ENCODE data around the gene TRIM29.

Gene TRIM29

DNA sequence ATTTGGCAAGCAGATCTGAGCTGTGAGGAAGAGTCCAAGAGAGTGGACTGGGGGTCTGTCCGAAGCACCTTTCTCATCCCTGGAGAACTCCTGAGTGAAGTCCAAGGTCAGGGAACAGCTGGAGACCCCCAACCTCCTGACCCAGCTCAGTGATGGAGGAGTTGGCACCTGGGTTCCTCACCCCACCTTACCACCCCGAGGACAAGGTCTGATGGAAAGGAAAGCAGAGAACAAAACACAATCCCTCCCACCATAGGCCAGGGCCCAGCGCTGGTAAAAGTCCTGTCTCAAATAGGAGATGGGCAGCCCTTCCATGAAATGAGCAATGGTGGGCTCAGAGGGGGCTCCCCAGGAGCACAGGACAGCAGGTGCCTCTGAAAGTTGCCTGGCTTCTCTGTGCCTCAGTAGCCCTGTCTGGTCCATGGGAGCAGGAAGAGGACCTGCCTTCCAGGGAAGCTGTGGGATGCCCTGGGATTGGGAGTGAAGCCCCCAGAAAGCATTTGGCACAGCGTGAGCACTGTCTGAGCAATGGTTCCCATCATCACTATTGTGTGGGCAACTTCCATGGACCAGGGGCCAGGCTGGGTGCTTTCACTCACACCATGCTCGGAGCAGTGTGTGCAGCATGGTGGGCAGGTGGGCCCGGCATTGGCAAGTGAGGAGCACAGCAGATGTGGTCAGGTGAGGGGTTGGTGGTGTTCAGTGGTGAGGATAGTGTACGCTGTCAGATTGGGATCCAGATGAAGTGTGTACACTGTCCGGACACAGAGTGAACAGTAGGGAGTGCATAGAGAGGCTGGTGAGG lies 7.5 kb downstream of the TRIM29 start:
- TF ChIP-seq EP300 (IDR thresholded peaks at IDR 0.05; ENCODE audit: borderline replicate concordance) (no peak), CEBPB (IDR thresholded peaks at IDR 0.05) (no peak), TEAD4 (IDR thresholded peaks at IDR 0.05) (no peak), CREB1 (IDR thresholded peaks at IDR 0.05; ENCODE audit: low read depth) (no peak), TAF1 (IDR thresholded peaks at IDR 0.05; ENCODE audit: low read depth) (no peak), TCF12 (IDR thresholded peaks at IDR 0.05; ENCODE audit: low read depth) (no peak), EGR1 (IDR thresholded peaks at IDR 0.05) (no peak), REST (IDR thresholded peaks at IDR 0.05; ENCODE audit: low read depth) (no peak)

DNA sequence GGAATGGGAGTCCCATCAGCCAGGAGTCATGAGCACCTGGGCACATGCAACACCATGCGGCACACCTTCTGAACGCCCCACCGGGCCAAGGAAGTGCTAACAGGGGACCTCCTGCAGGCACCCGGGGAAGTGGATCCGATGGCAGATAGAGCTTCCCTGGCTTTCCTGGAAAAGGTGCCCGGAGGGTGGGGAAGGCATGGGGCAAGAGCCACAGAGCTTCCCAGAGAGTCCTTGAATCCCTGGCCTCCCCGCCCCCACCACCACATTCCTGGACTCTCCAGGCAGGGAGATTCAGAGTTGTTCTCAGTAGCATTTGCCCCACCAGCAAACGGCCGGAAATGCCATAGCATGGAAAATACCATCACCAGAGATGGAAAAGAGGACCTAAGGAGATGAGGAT lies 8.3 kb downstream of the TRIM29 start:
- no peak for TF ChIP-seq TCF12 (IDR thresholded peaks at IDR 0.05; ENCODE audit: low read depth)
- no peak for TF ChIP-seq EP300 (IDR thresholded peaks at IDR 0.05; ENCODE audit: borderline replicate concordance)
- no peak for TF ChIP-seq CEBPB (IDR thresholded peaks at IDR 0.05)

DNA sequence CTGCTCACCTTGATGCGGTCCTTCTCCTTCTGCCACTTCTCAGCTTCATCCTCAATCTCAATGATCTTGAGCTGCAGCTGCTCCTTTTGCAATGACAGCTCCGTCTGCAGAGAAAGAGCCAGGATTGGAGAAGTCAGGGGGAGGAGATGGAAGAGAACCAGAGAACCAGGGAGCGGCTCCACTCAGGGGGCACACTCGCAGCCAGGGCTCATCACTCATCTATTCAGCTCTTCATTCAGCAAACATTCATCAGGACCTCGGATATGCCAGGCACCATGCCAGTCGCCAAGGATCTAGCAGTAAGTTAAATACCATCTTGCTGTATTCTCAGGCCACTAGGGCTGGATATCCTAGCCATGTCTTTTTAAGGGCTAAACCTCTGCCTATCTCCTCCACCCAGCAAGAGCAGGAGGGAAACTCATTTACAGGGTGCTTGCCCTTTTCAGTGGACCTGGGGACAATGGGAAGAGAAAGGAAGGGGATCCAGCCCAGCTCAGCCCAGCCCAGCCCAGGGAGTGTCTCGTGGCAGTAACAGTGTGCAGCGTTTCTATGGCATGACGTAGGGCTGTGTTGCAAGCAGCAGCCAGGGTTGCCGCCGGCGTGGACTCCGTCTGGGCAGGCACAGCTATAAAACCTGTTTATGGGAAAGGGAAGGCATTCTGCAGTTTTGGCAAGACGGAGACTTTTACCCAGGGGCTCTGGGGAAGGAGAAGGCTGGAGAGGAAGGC lies 9.4 kb downstream of the TRIM29 start:
- TF ChIP-seq CEBPB (IDR thresholded peaks at IDR 0.05) (peak; percentile 81), CREB1 (IDR thresholded peaks at IDR 0.05; ENCODE audit: low read depth) (no peak), NFIC (IDR thresholded peaks at IDR 0.05) (no peak), MAX (IDR thresholded peaks at IDR 0.05) (0 out of 2 replicates have a peak, but pooled peaks have one; percentile 21), TCF12 (IDR thresholded peaks at IDR 0.05; ENCODE audit: low read depth) (no peak)

DNA sequence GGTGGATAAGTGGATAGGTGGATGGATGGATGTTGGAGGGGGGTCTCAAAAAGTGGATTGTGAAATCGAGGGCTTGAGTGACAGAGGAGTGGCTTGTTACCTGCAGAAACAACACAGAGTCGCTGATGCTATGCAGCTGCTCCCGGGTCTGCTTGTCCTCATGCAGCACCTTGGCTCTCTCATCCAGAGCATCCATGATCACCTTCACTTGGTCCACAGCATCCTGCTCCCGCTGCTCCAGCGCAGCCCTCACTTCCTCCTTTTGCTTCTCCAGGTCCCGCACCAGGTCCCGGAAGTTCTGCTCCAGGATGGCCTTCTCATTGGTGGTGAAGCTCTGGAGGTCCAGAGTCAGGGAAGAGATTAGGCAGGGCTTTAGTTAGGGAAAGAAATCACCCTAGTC lies 10.7 kb downstream of the TRIM29 start:
- TF ChIP-seq FOXM1 (IDR thresholded peaks at IDR 0.05; ENCODE audit: borderline replicate concordance, low read depth) (no peak), RAD21 (IDR thresholded peaks at IDR 0.05; ENCODE audit: low read depth) (no peak), CREB1 (IDR thresholded peaks at IDR 0.05; ENCODE audit: low read depth) (no peak), CEBPB (IDR thresholded peaks at IDR 0.05) (no peak), EP300 (IDR thresholded peaks at IDR 0.05; ENCODE audit: borderline replicate concordance) (no peak), REST (IDR thresholded peaks at IDR 0.05; ENCODE audit: low read depth) (no peak), TEAD4 (IDR thresholded peaks at IDR 0.05) (no peak), YY1 (IDR thresholded peaks at IDR 0.05; ENCODE audit: low read depth) (no peak), EGR1 (IDR thresholded peaks at IDR 0.05) (no peak), TCF12 (IDR thresholded peaks at IDR 0.05; ENCODE audit: low read depth) (no peak), NFIC (IDR thresholded peaks at IDR 0.05) (no peak), ZBTB7A (IDR thresholded peaks at IDR 0.05; ENCODE audit: low read depth) (no peak), MAX (IDR thresholded peaks at IDR 0.05) (no peak), TAF1 (IDR thresholded peaks at IDR 0.05; ENCODE audit: low read depth) (no peak), USF1 (IDR thresholded peaks at IDR 0.05) (no peak)

DNA sequence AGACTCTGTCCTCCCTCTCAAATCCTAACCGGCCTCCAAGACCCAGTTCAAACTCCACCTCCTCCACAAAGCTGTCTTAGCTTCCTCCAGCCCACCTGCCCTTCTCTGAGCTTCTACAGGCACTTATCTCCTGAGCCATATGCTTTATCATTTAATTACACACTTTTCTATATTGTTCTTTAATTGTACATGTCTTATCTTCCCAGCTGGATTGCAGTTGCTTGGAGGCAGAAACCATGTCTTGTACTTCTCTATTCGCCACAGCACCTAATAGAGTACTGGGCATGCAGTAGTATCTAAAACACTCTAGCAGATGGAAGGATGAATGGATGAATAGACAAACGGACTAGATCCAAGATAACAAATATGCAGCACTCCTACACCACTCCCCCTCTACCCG lies 11.3 kb downstream of the TRIM29 start:
- TF ChIP-seq NFIC (IDR thresholded peaks at IDR 0.05) (no peak), REST (IDR thresholded peaks at IDR 0.05; ENCODE audit: low read depth) (no peak), MAX (IDR thresholded peaks at IDR 0.05) (no peak), YY1 (IDR thresholded peaks at IDR 0.05; ENCODE audit: low read depth) (no peak), ZBTB7A (IDR thresholded peaks at IDR 0.05; ENCODE audit: low read depth) (no peak), TAF1 (IDR thresholded peaks at IDR 0.05; ENCODE audit: low read depth) (no peak), CEBPB (IDR thresholded peaks at IDR 0.05) (no peak), EP300 (IDR thresholded peaks at IDR 0.05; ENCODE audit: borderline replicate concordance) (no peak), EGR1 (IDR thresholded peaks at IDR 0.05) (no peak), TCF12 (IDR thresholded peaks at IDR 0.05; ENCODE audit: low read depth) (no peak), USF1 (IDR thresholded peaks at IDR 0.05) (no peak), FOXM1 (IDR thresholded peaks at IDR 0.05; ENCODE audit: borderline replicate concordance, low read depth) (no peak)

Measured in Ishikawa (cell line).